Measurements from ENCODE around the gene TGFBI.

The TGFBI gene

DNA sequence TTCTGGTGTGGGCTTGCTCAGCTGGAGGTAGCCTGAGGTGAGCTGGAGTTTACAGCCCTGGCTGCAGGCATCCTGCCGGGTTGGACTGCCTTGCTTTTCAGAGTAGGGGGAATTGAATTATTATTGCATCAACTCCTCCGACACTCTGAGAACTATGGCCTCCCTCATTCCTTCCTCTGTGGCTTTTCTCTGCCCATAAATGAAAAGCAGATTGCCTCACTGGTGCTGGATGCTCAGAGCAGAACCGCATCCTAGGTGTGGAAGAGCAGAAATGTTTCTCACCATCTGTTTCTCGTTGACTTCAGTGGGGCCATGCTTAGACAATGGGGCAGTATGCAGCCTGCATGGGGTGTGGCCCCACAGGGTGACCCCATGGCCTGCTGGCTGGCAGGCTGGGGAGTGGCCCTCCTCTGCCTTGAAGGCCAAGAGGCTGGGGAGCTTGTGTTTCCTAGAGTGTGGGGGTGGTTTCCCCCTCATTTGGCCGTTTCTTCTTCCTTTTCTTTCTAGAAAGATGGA lies 27.3 kb upstream of the TGFBI start:
- Histone ChIP-seq H3K4me3 (replicated peaks; ENCODE audit: low read depth, low read length) (no peak overlapping the region), H3K36me3 (ENCODE audit: control insufficient read depth, insufficient read depth, low read length) (no peaks in the 10 kb centered on the region), H3K27me3 (replicated peaks; ENCODE audit: control insufficient read depth, insufficient read depth, low read length) (peaks cover 2% of the 10 kb centered on the region)
- TF ChIP-seq, protein P1, sequence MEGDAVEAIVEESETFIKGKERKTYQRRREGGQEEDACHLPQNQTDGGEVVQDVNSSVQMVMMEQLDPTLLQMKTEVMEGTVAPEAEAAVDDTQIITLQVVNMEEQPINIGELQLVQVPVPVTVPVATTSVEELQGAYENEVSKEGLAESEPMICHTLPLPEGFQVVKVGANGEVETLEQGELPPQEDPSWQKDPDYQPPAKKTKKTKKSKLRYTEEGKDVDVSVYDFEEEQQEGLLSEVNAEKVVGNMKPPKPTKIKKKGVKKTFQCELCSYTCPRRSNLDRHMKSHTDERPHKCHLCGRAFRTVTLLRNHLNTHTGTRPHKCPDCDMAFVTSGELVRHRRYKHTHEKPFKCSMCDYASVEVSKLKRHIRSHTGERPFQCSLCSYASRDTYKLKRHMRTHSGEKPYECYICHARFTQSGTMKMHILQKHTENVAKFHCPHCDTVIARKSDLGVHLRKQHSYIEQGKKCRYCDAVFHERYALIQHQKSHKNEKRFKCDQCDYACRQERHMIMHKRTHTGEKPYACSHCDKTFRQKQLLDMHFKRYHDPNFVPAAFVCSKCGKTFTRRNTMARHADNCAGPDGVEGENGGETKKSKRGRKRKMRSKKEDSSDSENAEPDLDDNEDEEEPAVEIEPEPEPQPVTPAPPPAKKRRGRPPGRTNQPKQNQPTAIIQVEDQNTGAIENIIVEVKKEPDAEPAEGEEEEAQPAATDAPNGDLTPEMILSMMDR (IDR thresholded peaks at IDR 0.05; ENCODE audit: insufficient read depth, low read length, poor library complexity, severe bottlenecking): no peak
- DNase-seq (ENCODE audit: extremely low read depth, insufficient read length): no peak

DNA sequence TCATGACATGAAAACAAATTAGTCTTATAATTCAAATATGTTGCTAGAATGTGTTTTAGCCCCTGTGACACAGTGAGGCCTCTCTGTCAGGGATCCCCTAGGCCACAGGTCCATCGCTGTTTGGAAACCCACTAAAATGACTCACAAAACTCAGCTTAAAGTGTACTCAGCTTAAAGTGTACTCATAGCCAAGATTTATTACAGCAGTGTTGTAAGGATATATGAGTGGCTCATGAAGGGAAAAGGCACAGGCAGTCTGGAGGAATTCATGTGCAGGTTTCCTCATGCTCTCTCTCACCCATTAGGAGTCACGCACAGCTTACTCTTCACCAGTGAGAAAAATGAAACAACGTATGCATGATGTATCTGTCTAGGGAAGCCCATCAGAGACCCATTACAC lies 24.4 kb upstream of the TGFBI start:
- Histone ChIP-seq H3K36me3 (ENCODE audit: control insufficient read depth, insufficient read depth, low read length) (no peaks in the 10 kb centered on the region), H3K27me3 (replicated peaks; ENCODE audit: control insufficient read depth, insufficient read depth, low read length) (peaks cover 2% of the 10 kb centered on the region), H3K4me3 (replicated peaks; ENCODE audit: low read depth, low read length) (no peak overlapping the region)
- no peak for DNase-seq (ENCODE audit: extremely low read depth, insufficient read length)
- TF ChIP-seq, protein P1 (IDR thresholded peaks at IDR 0.05; ENCODE audit: insufficient read depth, low read length, poor library complexity, severe bottlenecking): no peak

DNA sequence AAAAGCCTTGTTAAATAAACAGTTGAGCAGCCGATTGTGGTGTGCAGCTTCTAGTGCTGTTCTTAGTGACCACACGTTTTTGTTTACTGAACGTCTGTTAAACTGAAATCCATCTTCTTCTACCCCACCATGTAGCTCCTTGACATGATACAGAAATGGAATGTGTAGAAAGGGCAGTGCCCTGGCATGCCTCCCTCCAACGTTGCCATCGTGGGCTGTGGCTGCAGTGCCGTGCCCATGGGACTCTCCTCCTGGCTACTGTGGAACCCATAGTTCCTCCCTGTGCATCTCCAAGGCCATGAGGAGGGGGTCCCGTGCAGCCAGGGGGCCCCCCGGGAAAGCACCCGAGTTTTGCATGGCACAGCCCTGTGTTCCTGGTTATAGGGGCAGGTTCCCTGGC lies 23.3 kb upstream of the TGFBI start:
- Histone ChIP-seq H3K4me3 (replicated peaks; ENCODE audit: low read depth, low read length) (no peak overlapping the region), H3K36me3 (ENCODE audit: control insufficient read depth, insufficient read depth, low read length) (no peaks in the 10 kb centered on the region), H3K27me3 (replicated peaks; ENCODE audit: control insufficient read depth, insufficient read depth, low read length) (peaks cover 2% of the 10 kb centered on the region)
- DNase-seq (ENCODE audit: extremely low read depth, insufficient read length): no peak
- TF ChIP-seq, protein P1 (IDR thresholded peaks at IDR 0.05; ENCODE audit: insufficient read depth, low read length, poor library complexity, severe bottlenecking): no peak

DNA sequence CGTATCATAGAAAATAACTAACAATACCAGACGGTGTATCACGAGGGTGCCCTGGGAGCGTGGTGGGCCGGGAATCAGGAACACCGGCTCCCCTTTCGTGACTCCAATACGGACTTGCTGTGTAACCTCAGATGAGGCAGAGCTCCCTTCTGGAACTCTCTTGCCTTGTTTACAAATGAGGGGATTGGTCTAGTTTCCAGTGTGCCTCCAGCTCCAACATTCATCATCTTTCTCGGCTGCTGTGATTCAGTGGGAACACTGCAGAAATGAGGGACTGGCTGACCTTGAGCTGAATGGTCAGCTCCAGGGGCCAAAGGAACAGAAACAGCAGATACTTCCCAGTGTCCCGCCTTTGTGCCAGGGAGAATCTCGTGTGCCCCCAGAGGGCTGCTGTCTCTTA lies 22.6 kb upstream of the TGFBI start:
- Histone ChIP-seq H3K36me3 (ENCODE audit: control insufficient read depth, insufficient read depth, low read length) (no peaks in the 10 kb centered on the region), H3K4me3 (replicated peaks; ENCODE audit: low read depth, low read length) (no peak overlapping the region), H3K27me3 (replicated peaks; ENCODE audit: control insufficient read depth, insufficient read depth, low read length) (peaks cover under 1% of the 10 kb centered on the region)
- TF ChIP-seq, protein P1 (IDR thresholded peaks at IDR 0.05; ENCODE audit: insufficient read depth, low read length, poor library complexity, severe bottlenecking): no peak
- no peak for DNase-seq (ENCODE audit: extremely low read depth, insufficient read length)

DNA sequence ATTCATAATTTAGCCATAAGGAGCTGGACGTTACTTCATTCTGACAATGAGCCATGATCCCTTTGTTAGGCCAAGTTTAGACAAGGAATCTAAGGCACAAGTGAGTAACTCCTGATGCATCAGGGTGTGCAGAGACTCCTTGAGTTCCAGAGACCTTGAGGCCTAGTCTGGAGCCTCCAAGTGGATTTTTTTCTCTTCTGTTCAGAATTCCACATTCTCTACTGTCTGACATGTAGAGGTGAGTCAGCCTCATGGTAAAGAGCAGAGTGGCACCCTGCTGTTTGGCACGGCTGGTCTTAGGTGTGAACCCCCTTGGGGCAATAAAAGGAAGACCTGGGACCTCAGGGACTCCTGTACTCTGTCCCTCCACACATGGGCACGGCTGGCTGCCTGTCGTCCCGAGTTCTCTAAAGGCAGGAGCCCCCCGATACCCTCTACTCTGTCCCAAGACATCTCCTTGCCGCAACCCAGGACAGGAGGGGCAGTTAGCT lies 22.0 kb upstream of the TGFBI start:
- Histone ChIP-seq H3K4me3 (replicated peaks; ENCODE audit: low read depth, low read length) (no peak overlapping the region), H3K27me3 (replicated peaks; ENCODE audit: control insufficient read depth, insufficient read depth, low read length) (no peaks in the 10 kb centered on the region), H3K36me3 (ENCODE audit: control insufficient read depth, insufficient read depth, low read length) (no peaks in the 10 kb centered on the region)
- TF ChIP-seq, protein P1 (IDR thresholded peaks at IDR 0.05; ENCODE audit: insufficient read depth, low read length, poor library complexity, severe bottlenecking): no peak
- no peak for DNase-seq (ENCODE audit: extremely low read depth, insufficient read length)

DNA sequence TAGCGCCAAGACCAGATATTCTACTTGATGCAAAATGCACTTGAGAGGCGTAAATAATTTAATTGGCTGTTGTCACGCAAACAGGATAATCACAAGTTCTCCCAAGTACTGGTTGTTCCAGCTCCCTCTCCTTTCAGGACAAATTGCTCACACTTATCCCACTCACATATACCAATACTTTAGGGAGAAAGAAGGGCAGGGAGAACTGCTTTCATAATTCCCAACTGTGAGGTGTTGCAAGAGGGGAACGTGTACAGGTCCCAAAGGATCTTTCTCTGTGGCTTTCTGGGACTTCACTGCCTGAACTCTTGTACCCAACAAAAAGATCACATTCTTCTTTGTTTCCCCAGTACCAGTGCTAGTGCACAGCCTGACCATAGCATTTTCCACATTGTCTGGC lies 21.5 kb upstream of the TGFBI start:
- DNase-seq (ENCODE audit: extremely low read depth, insufficient read length): no peak
- TF ChIP-seq, protein P1 (IDR thresholded peaks at IDR 0.05; ENCODE audit: insufficient read depth, low read length, poor library complexity, severe bottlenecking): no peak
- Histone ChIP-seq H3K4me3 (replicated peaks; ENCODE audit: low read depth, low read length) (no peak overlapping the region), H3K36me3 (ENCODE audit: control insufficient read depth, insufficient read depth, low read length) (no peaks in the 10 kb centered on the region), H3K27me3 (replicated peaks; ENCODE audit: control insufficient read depth, insufficient read depth, low read length) (no peaks in the 10 kb centered on the region)

Measured in GM06990 (cell line).